Activated CD4-positive, alpha-beta T cell treated with anti-CD3 and anti-CD28 coated beads, Interleukin-2, amount 50 U/mL, for 1 hour (primary cell): Measurements from ENCODE around the gene OPRPN.

ENCODE experiments used
- DNase-seq: peaks from one replicate; pipeline ENCODE4 v3.0.0-alpha.2; 2020

The OPRPN gene, protein sequence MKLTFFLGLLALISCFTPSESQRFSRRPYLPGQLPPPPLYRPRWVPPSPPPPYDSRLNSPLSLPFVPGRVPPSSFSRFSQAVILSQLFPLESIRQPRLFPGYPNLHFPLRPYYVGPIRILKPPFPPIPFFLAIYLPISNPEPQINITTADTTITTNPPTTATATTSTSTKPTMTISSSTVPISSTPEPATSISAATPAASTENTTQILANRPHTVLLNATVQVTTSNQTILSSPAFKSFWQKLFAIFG

DNA sequence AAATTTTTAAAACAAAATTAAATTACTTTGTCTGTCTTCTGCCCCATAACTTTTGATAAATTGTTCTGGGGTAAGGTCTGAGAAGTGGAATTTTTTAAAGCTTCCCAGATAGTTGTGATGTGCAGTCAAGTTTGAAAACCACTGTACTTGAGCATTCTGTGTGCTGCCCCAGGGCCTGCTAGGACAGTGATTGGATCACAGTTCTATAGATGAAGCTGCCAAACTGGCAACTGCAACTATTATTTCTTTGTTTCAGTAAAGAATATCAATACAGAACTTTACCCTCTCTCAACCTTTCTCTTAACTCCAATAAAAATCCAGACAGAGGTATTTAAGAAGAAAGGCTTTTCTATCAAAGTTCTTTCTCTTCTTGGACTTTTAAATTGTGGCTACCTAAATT, at the start of gene OPRPN:
Gene OPRPN (plus strand): TSS at position 361 of the 400 bp plus-strand sequence. CDS start 1,346 bp downstream, outside the sequence.
- DNase-seq: no peak

DNA sequence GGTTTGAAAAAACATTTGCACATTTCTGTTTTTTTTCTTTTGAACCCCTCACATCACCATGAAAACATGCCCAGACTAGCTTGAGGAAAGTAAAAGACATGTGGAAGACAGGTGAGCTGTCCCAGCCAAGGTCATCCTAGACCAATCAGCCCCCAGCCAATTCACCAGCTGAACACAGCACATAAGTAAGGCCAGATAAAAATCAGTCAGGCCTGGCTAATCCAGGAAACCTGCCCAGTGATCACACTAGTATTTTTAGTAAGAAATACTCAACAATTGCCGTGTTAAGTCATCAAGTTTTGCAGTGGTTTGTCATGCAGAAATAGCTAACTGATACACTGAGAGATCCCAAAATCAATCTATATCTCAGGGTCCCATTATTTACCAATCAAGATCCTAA, 41.6 kb upstream of the OPRPN start:
- DNase-seq: no peak

GRCh38 chr4:70359115-70359661, 38.6 kb upstream of the OPRPN start:
- no peak for DNase-seq

DNA sequence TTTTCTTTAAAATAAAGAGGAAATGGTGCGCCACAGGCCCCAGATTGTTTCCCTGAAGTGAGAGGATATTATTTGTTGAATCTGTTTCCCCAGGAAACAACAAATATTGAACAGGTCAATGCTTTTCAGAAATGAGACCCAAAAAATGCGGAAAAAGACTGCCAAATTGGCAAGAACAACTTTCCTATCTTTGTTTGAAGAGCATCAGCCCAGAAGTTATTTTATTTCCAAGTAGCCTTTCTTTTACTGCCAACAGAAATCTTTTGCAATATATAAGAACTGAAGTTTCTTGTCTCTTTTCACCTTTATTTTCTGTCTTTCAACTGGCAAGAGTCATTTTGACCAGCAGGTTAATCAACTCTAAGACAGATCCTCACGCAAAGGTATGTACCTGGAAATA, 37.3 kb upstream of the OPRPN start, which contains the start of gene SMR3A:
Gene SMR3A (plus strand): TSS at position 301 of the 400 bp plus-strand sequence. CDS start 1,356 bp downstream, outside the sequence.
- no peak for DNase-seq

DNA sequence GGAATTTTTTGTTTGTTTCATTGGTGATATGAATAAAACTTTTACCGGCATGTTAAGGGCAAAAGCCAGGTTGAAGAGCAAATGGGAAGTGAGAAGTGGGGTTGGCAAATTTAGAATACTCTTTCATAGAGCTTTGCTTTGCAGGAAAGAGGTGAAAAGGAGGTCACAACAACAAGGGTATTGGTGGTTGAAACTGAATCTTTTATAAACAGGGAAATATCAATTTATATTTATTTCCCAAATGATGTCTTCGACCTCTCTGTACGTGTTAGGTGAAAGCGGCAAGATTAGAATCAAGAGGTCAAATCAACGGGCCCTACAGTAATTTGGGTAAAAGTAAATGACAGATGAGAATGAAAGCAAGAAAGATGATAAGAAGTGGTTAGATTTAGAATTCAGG, 33.7 kb upstream of the OPRPN start:
- no peak for DNase-seq

GRCh38 chr4:70365479-70365878, 32.3 kb upstream of the OPRPN start:
- DNase-seq: no peak

- DNase-seq: no peak
Observed at GRCh38 chr4:70367813-70368212, 29.9 kb upstream of the OPRPN start.

- DNase-seq: no peak
Observed at GRCh38 chr4:70371987-70372386, 25.8 kb upstream of the OPRPN start.

DNA sequence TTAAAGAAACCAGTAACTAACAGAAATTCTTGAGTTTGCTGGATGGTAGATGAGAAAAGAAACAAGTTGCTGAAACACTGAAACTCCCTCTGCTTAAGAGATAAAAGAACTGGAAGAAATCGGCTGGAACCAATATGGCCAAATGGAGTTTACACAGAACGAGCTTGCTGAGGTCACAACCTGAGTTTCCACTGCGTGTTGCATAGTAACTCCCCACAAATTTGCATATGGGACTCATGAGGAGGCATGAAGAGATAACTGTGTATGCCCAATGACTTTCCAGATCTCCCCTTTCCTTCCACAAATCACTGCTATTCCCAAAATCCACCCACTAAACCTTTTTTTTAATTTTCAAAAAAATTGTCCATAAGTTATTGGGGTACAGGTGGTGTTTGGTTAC, 25.0 kb upstream of the OPRPN start:
- no peak for DNase-seq

- no peak for DNase-seq
Observed at GRCh38 chr4:70380578-70380977, 17.2 kb upstream of the OPRPN start.

DNA sequence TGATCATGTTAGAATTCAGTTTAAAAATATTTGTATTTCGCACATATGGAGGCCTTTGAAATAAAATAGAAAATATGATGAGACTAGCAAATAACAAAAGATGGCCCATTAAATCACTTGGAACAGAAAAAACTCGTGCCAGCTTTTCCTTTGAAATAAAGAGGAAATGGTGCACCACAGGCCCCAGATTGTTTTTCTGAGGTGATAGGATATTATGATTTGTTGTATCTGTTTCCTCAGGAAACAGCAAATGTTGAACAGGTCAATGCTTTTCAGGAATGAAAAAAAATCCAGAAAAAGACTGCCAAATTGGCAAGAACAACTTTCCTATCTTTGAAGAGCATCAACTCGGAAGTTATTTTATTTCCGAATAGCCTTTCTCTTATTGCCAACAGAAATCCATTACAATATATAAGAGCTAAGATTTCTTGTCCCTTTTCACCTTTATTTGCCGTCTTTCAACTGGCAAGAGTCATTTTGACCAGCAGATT, 15.0 kb upstream of the OPRPN start, which contains the start of gene SMR3B:
Gene SMR3B (plus strand): TSS at position 441 of the 491 bp plus-strand sequence. CDS start 1,380 bp downstream, outside the sequence.
- no peak for DNase-seq

GRCh38 chr4:70392057-70392776, 5.5 kb upstream of the OPRPN start:
- no peak for DNase-seq

DNA sequence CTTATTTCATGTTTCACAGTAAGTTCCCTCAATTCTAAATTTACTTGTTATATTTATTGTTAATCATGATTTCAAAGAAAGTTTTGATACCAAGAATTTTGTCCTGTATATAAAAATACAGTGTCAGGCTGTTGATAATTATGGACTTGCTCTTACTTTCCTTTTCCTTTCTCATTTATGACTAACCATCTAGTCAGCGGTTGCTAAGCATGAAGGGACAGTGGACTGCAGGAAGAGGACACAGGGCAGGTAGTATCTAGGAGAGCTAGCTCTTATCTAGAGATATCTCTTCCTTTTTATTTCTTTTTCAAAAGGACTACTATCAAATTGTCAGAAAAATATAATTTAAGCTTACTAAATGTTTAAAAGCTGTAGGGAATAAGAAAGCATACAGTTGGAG, 1.6 kb downstream of the OPRPN start:
- DNase-seq: no peak

- DNase-seq: no peak
Observed at GRCh38 chr4:70402762-70403161, 5.0 kb downstream of the OPRPN start.

- no peak for DNase-seq
Observed at GRCh38 chr4:70405765-70406164, 8.0 kb downstream of the OPRPN start.

DNA sequence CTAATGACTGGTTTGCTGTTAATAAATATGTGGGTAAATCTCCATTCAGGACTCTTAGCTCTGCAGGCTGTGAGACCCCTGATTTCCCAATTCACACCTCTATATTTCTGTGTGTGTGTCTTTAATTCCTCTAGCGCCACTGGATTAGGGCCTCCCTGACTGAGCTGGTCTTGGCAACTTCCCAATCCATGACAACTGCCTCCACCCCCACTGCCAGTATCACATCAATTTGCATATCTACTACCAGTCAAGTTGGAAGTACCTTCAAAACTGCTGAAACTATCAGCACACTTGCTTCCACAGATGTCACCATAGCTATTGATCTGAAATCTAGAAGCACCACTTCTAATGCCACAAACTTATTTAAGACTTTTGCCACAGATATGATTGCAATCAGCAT, 27.6 kb downstream of the OPRPN start:
- no peak for DNase-seq

DNA sequence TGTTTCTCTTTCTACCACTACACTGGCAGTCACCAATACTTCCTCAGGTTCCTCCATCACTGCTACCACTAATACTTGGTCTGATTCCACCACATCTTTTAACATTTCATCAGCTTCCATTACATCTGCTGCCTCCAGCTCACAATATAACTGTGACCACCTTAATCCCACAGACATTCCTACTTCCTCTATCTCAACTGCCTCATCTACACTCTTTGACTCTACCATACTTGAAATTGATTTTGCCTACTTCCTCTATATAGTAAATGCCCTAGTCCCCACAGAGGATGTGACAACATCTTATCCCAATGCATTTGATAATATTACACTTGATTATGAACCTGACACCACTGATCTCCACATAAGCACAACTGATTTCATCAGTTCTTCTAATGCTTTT, 29.0 kb downstream of the OPRPN start:
- no peak for DNase-seq

- no peak for DNase-seq
Observed at GRCh38 chr4:70437197-70437596, 39.5 kb downstream of the OPRPN start.

DNA sequence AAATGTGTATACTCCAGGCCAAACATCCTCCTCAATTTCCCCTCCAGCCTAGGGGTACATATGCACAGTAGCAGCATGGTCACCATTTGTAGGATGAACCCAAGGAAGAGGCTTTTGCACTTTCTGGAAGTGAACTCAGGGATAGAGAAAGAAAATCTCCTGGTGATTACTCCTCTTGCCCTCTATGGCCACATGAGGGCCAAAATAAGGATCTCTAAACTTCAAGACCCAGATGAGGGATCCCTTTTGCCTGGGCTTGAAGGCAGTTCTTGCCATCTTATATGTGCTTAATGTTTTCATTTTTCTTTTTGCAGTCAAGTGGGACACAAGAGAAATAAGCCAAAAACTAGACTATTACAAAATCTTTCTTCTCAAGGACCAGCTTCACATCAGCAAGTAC, 44.7 kb downstream of the OPRPN start:
- DNase-seq: no peak

DNA sequence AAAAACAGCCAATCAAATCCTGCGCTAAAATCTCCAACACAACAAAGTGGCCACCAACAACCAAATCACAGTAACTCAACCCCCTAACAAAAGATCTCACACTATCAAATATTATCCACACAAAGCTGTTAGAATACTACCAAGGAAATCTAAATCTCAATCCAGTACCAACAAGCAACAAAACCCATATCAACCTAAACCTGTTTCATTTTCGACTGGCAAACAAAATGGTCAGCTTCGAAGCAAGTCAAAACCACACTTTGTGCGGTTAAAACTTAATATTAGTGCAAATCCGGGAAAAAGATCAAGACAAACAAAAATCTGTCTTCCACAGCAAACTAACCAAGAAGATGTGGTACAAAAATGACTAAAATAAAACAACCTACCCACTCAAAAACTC, 45.6 kb downstream of the OPRPN start:
- no peak for DNase-seq

GRCh38 chr4:70449220-70449619, 51.5 kb downstream of the OPRPN start:
- DNase-seq: no peak

- no peak for DNase-seq
Observed at GRCh38 chr4:70452946-70453345, 55.2 kb downstream of the OPRPN start.
